Measurements from ENCODE around the gene PITX2. TPM values are rescaled to one million over a fixed set of nuclear protein-coding genes. Genes with fewer than 3 reads are reported as not detected.

Gene PITX2
- total RNA-seq (2014; rRNA removed; shearing (Covaris generic)): 0.35 and 0.52 TPM in 2 replicates
- 0.99 and 1.0 TPM in 2 replicates for polyA plus RNA-seq (2016; fragmentation: Nextera tagmentation; extraction: Ambion mirVana)
- long read RNA-seq: 0 reads

DNA sequence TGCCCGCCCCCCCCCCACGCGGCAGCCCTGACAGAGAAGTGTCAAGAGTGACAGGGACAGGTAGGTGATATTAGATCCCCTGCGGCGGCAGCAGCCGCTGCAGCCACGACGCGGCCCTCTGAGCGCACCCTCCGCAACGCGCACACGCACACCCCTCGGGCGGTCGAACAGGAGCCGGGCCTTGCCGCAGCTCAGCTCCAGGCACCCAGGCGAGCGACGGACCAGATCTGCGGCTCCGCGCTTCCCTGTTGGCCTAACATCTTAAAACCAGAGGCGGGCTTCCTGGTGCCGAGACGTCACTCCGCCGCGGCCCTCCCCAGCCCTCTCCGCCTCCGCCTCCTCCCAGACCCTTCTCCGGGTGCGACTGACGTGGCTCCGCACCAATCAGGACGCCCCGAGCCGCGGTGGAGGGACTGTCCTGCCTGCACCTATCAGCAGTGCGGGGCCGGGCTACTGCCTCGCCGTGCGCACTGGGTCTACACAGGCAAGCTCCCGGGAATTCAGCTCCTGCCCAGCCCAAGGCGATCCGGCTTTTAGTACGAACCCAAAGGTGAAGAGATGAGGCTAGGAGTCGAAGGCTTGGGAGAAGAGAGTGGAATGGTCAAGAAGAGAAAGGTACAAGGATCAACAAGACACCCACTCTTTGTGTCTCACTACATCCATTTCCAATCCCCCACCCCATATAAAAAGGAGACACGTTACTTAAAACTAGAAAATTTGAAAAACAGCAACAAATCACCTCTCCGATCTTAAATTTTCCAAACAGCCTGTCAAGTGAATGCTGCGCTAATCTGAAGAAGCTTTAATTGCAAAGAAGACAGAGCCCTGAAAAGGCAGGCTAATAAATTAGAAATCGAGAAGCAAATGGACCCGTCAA is at the start of gene PITX2:
TSS of gene PITX2 (minus strand) at position 237 of the 877 bp plus-strand sequence. CDS start 617 bp downstream, outside the sequence.
- H3K4me3 Mint-ChIP-seq: peak within 1 kb of the TSS; percentile 75
- TF ChIP-seq ZNF114 (CRISPR knock-in tag; IDR thresholded peaks at IDR 0.05) (no peak), EZH2 (IDR thresholded peaks at IDR 0.05; ENCODE audit: low read depth, unreplicated experiment) (peak; percentile 86), CREB1 (CRISPR knock-in tag; IDR thresholded peaks at IDR 0.05; ENCODE audit: low read depth) (peak; percentile 80), EZH2phosphoT487 (IDR thresholded peaks at IDR 0.05; ENCODE audit: unreplicated experiment) (peak; percentile 69)
- TF ChIP-seq, protein P1, sequence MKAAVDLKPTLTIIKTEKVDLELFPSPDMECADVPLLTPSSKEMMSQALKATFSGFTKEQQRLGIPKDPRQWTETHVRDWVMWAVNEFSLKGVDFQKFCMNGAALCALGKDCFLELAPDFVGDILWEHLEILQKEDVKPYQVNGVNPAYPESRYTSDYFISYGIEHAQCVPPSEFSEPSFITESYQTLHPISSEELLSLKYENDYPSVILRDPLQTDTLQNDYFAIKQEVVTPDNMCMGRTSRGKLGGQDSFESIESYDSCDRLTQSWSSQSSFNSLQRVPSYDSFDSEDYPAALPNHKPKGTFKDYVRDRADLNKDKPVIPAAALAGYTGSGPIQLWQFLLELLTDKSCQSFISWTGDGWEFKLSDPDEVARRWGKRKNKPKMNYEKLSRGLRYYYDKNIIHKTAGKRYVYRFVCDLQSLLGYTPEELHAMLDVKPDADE (IDR thresholded peaks at IDR 0.05): no peak
- Histone ChIP-seq H3K27ac (ENCODE audit: low read depth) (no peak within 1 kb of the TSS), H3K79me2 (replicated peaks; ENCODE audit: insufficient read depth) (no peaks in the 10 kb centered on the region), H3K4me1 (ENCODE audit: insufficient read depth) (peaks cover 67% of the 10 kb centered on the region), H4K20me1 (replicated peaks; ENCODE audit: insufficient read depth) (peaks cover 18% of the 10 kb centered on the region; the same call in 1 of the 2 replicates), H3K27me3 (ENCODE audit: insufficient read depth) (peaks cover 98% of the 10 kb centered on the region), H3K9me2 (ENCODE audit: insufficient read depth) (no peaks in the 10 kb centered on the region), H3K4me3 (peak within 1 kb of the TSS; percentile 68), H3K36me3 (ENCODE audit: insufficient read depth) (no peaks in the 10 kb centered on the region), H2AFZ (peak within 1 kb of the TSS; percentile 67), H3F3A (replicated peaks; ENCODE audit: low read depth) (peaks cover 45% of the 10 kb centered on the region), H3K4me2 (peak within 1 kb of the TSS; percentile 90)
- H3K9me3 Mint-ChIP-seq: no peaks in the 10 kb centered on the region; the same call in none of the 3 replicates
- H3K36me3 Mint-ChIP-seq (ENCODE audit: low read depth): no peaks in the 10 kb centered on the region; the same call in 2 of the 3 replicates
- H3K4me1 Mint-ChIP-seq: peaks cover 64% of the 10 kb centered on the region
- no peak within 1 kb of the TSS for H3K27ac Mint-ChIP-seq
- peak; percentile 86 for ATAC-seq
- peak; percentile 99 for DNase-seq (ENCODE audit: low spot score)
- H3K27me3 Mint-ChIP-seq (ENCODE audit: insufficient read depth, low read depth, poor library complexity): peaks cover 100% of the 10 kb centered on the region

DNA sequence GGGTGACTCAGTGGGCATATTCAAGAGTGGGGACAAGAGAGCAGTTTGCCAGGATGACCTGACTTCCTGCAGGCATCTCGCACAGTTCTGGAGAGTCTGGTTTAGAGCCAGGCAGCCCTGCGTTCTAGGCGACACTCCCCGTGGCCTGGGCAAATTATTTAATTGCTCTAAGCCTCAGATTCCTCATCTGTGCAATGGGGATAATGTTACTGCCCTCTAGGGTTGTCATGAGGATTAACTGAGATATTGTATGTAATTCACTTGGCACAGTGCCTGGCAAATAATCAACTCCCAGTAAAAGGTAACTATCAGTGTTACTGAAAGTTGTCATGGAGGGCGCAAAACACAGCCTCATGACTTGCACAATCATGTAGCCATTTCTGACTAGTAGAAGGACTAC is 48.8 kb upstream of the PITX2 start:
- TF ChIP-seq ZNF331 (CRISPR knock-in tag; IDR thresholded peaks at IDR 0.05; ENCODE audit: low read depth): no peak
- TF ChIP-seq CREB1 (CRISPR knock-in tag; IDR thresholded peaks at IDR 0.05; ENCODE audit: low read depth): no peak
- TF ChIP-seq, protein P2, sequence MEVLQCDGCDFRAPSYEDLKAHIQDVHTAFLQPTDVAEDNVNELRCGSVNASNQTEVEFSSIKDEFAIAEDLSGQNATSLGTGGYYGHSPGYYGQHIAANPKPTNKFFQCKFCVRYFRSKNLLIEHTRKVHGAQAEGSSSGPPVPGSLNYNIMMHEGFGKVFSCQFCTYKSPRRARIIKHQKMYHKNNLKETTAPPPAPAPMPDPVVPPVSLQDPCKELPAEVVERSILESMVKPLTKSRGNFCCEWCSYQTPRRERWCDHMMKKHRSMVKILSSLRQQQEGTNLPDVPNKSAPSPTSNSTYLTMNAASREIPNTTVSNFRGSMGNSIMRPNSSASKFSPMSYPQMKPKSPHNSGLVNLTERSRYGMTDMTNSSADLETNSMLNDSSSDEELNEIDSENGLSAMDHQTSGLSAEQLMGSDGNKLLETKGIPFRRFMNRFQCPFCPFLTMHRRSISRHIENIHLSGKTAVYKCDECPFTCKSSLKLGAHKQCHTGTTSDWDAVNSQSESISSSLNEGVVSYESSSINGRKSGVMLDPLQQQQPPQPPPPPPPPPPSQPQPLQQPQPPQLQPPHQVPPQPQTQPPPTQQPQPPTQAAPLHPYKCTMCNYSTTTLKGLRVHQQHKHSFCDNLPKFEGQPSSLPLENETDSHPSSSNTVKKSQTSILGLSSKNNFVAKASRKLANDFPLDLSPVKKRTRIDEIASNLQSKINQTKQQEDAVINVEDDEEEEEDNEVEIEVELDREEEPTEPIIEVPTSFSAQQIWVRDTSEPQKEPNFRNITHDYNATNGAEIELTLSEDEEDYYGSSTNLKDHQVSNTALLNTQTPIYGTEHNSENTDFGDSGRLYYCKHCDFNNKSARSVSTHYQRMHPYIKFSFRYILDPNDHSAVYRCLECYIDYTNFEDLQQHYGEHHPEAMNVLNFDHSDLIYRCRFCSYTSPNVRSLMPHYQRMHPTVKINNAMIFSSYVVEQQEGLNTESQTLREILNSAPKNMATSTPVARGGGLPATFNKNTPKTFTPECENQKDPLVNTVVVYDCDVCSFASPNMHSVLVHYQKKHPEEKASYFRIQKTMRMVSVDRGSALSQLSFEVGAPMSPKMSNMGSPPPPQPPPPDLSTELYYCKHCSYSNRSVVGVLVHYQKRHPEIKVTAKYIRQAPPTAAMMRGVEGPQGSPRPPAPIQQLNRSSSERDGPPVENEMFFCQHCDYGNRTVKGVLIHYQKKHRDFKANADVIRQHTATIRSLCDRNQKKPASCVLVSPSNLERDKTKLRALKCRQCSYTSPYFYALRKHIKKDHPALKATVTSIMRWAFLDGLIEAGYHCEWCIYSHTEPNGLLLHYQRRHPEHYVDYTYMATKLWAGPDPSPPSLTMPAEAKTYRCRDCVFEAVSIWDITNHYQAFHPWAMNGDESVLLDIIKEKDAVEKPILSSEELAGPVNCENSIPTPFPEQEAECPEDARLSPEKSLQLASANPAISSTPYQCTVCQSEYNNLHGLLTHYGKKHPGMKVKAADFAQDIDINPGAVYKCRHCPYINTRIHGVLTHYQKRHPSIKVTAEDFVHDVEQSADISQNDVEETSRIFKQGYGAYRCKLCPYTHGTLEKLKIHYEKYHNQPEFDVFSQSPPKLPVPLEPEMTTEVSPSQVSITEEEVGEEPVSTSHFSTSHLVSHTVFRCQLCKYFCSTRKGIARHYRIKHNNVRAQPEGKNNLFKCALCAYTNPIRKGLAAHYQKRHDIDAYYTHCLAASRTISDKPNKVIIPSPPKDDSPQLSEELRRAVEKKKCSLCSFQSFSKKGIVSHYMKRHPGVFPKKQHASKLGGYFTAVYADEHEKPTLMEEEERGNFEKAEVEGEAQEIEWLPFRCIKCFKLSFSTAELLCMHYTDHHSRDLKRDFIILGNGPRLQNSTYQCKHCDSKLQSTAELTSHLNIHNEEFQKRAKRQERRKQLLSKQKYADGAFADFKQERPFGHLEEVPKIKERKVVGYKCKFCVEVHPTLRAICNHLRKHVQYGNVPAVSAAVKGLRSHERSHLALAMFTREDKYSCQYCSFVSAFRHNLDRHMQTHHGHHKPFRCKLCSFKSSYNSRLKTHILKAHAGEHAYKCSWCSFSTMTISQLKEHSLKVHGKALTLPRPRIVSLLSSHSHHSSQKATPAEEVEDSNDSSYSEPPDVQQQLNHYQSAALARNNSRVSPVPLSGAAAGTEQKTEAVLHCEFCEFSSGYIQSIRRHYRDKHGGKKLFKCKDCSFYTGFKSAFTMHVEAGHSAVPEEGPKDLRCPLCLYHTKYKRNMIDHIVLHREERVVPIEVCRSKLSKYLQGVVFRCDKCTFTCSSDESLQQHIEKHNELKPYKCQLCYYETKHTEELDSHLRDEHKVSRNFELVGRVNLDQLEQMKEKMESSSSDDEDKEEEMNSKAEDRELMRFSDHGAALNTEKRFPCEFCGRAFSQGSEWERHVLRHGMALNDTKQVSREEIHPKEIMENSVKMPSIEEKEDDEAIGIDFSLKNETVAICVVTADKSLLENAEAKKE (CRISPR knock-in tag; IDR thresholded peaks at IDR 0.05): no peak
- TF ChIP-seq, protein P3, sequence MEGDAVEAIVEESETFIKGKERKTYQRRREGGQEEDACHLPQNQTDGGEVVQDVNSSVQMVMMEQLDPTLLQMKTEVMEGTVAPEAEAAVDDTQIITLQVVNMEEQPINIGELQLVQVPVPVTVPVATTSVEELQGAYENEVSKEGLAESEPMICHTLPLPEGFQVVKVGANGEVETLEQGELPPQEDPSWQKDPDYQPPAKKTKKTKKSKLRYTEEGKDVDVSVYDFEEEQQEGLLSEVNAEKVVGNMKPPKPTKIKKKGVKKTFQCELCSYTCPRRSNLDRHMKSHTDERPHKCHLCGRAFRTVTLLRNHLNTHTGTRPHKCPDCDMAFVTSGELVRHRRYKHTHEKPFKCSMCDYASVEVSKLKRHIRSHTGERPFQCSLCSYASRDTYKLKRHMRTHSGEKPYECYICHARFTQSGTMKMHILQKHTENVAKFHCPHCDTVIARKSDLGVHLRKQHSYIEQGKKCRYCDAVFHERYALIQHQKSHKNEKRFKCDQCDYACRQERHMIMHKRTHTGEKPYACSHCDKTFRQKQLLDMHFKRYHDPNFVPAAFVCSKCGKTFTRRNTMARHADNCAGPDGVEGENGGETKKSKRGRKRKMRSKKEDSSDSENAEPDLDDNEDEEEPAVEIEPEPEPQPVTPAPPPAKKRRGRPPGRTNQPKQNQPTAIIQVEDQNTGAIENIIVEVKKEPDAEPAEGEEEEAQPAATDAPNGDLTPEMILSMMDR (conservative IDR thresholded peaks at IDR 0.05; ENCODE audit: low read depth in 2 of 2): no peak
- TF ChIP-seq STAT1 (IDR thresholded peaks at IDR 0.05; ENCODE audit: unreplicated experiment): no peak
- Histone ChIP-seq H3K27me3 (ENCODE audit: insufficient read depth) (no peaks in the 10 kb centered on the region), H3F3A (replicated peaks; ENCODE audit: low read depth) (no peaks in the 10 kb centered on the region), H3K4me3 (no peak overlapping the region), H3K27ac (ENCODE audit: low read depth) (no peak overlapping the region), H4K20me1 (replicated peaks; ENCODE audit: insufficient read depth) (no peaks in the 10 kb centered on the region), H3K36me3 (ENCODE audit: insufficient read depth) (no peaks in the 10 kb centered on the region), H3K9me2 (ENCODE audit: insufficient read depth) (no peaks in the 10 kb centered on the region), H3K4me1 (ENCODE audit: insufficient read depth) (no peaks in the 10 kb centered on the region), H2AFZ (no peak overlapping the region), H3K79me2 (replicated peaks; ENCODE audit: insufficient read depth) (no peaks in the 10 kb centered on the region), H3K4me2 (no peak overlapping the region)
- Mint-ChIP-seq H3K27ac (no peak overlapping the region), H3K9me3 (no peaks in the 10 kb centered on the region), H3K4me3 (no peak overlapping the region), H3K36me3 (ENCODE audit: low read depth) (no peaks in the 10 kb centered on the region), H3K27me3 (ENCODE audit: insufficient read depth, low read depth, poor library complexity) (no peaks in the 10 kb centered on the region), H3K4me1 (no peaks in the 10 kb centered on the region)
- ATAC-seq (no peak), DNase-seq (ENCODE audit: low spot score) (no peak)
